Gastroesophageal sphincter (tissue), 3 donors: ENCODE measurements around the gene CLCN1.

Experiments used
- EP300 ChIP-seq: sonication (generic); formaldehyde crosslinking; IDR thresholded peaks from one replicate; pipeline ENCODE4 v1.6.1; 2017; ENCODE audit warnings: antibody characterized with exemption, mild to moderate bottlenecking
- POLR2A ChIP-seq, 2 donors: fragments of 450-650 bp; IDR thresholded peaks; one replicate each; pipeline ENCODE4 v1.6.1; 2017; ENCODE audit warnings: antibody characterized with exemption in 2 of 2, mild to moderate bottlenecking in 2 of 2, moderate library complexity in 1 of 2
- POLR2AphosphoS5 ChIP-seq: sonication (generic); formaldehyde crosslinking; IDR thresholded peaks from one replicate; pipeline ENCODE4 v1.6.1; 2017; ENCODE audit warnings: antibody characterized with exemption
- TF ChIP-seq, protein P1 (sequence below), 4 experiments: fragments of 200-600 bp in 2 of 4; fragments of 450-650 bp in 2 of 4; sonication (generic) in 1 of 4; IDR thresholded peaks; one replicate each; pipeline ENCODE4 v1.5.1; 2017 to 2019; ENCODE audit warnings: antibody characterized with exemption in 4 of 4, mild to moderate bottlenecking in 2 of 4, moderate library complexity in 2 of 4

DNA sequence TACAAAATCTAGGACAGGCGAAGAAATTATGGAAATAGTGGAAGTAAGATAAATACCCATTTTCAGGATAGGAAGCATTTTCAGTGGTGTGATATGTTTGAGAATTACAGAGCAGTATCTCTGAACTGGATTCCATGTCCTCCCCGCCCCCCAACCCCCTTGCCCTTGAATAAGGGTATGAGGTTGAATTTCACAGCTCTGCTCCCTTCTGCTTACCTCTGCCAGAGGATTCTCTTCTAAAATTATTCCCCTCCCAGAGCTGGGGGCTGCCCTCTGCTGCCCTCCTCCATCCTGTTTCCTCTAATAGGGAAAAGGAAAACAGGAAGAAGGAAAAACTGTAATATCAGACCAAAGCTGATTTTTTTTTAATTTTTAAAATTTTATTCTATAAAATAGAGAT lies 7.3 kb upstream of the CLCN1 start:
- TF ChIP-seq, protein P1, sequence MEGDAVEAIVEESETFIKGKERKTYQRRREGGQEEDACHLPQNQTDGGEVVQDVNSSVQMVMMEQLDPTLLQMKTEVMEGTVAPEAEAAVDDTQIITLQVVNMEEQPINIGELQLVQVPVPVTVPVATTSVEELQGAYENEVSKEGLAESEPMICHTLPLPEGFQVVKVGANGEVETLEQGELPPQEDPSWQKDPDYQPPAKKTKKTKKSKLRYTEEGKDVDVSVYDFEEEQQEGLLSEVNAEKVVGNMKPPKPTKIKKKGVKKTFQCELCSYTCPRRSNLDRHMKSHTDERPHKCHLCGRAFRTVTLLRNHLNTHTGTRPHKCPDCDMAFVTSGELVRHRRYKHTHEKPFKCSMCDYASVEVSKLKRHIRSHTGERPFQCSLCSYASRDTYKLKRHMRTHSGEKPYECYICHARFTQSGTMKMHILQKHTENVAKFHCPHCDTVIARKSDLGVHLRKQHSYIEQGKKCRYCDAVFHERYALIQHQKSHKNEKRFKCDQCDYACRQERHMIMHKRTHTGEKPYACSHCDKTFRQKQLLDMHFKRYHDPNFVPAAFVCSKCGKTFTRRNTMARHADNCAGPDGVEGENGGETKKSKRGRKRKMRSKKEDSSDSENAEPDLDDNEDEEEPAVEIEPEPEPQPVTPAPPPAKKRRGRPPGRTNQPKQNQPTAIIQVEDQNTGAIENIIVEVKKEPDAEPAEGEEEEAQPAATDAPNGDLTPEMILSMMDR (IDR thresholded peaks at IDR 0.05): no peak
- no peak for TF ChIP-seq POLR2A (IDR thresholded peaks at IDR 0.05)
- no peak for TF ChIP-seq POLR2AphosphoS5
- no peak for TF ChIP-seq EP300
